SK-N-MC (cell line): ENCODE measurements around the gene BCAT1.

Experiments used
- EZH2 ChIP-seq: fragments of 200-600 bp; sonication (generic); IDR thresholded peaks from one replicate; pipeline ENCODE4 v1.6.1; 2017; ENCODE audit warnings: antibody characterized with exemption
- POLR2AphosphoS5 ChIP-seq: IDR thresholded peaks from 2 replicates; pipeline ENCODE4 v1.6.1; 2012; ENCODE audit warnings: mild to moderate bottlenecking, low read depth, low read length, borderline replicate concordance

- no peak for TF ChIP-seq EZH2
- no peak for TF ChIP-seq POLR2AphosphoS5
These were observed 25.3 kb upstream of the BCAT1 start for GRCh38 chr12:24974216-24974615.
